ENCODE measurements around the gene UQCRHL.
"Not testable (repeated sequence)": the region's sequence is repeated elsewhere in the genome, so short reads cannot be mapped to it uniquely, and the experiment has no call there.

The UQCRHL gene

GRCh38 chr1:15835205-15835740 lies 27.8 kb upstream of the UQCRHL start:
- DNase-seq = no peak

GRCh38 chr1:15834406-15835204 lies 27.2 kb upstream of the UQCRHL start:
- DNase-seq = peak; percentile 73

- no peak for DNase-seq
Observed at GRCh38 chr1:15833842-15834405, 26.5 kb upstream of the UQCRHL start.

GRCh38 chr1:15833069-15833679 lies 25.7 kb upstream of the UQCRHL start:
- DNase-seq = no peak

GRCh38 chr1:15830258-15830657 lies 22.8 kb upstream of the UQCRHL start:
- no peak for DNase-seq

GRCh38 chr1:15828931-15829330 lies 21.5 kb upstream of the UQCRHL start:
- not testable (repeated sequence) for DNase-seq

- not testable (repeated sequence) for DNase-seq
Observed at GRCh38 chr1:15827567-15827966, 20.1 kb upstream of the UQCRHL start.

GRCh38 chr1:15826810-15827507 lies 19.5 kb upstream of the UQCRHL start:
- no peak for DNase-seq

- no peak for DNase-seq
Observed at GRCh38 chr1:15825800-15826199, 18.4 kb upstream of the UQCRHL start.

GRCh38 chr1:15820478-15820877 lies 13.0 kb upstream of the UQCRHL start:
- DNase-seq = no peak

- no peak for DNase-seq
Observed at GRCh38 chr1:15816674-15817073, 9.2 kb upstream of the UQCRHL start.

- DNase-seq = no peak
Observed at GRCh38 chr1:15810073-15810472, 2.6 kb upstream of the UQCRHL start.

GRCh38 chr1:15808955-15809354 lies 1.5 kb upstream of the UQCRHL start:
- DNase-seq = no peak

GRCh38 chr1:15807121-15807520 lies 328 bp downstream of the UQCRHL start:
- no peak for DNase-seq

GRCh38 chr1:15804060-15804459 lies 3.4 kb downstream of the UQCRHL start:
- DNase-seq = no peak

- DNase-seq = no peak
Observed at GRCh38 chr1:15803380-15803779, 4.1 kb downstream of the UQCRHL start.

GRCh38 chr1:15802234-15802965 lies 5.0 kb downstream of the UQCRHL start:
- DNase-seq = no peak

GRCh38 chr1:15799928-15800835 lies 7.3 kb downstream of the UQCRHL start:
- DNase-seq = no peak

GRCh38 chr1:15799004-15799867 lies 8.2 kb downstream of the UQCRHL start:
- DNase-seq = no peak

GRCh38 chr1:15797614-15798390 lies 9.6 kb downstream of the UQCRHL start:
- no peak for DNase-seq
